ENCODE measurements around the gene ZDHHC14. TPM values are rescaled to one million over a fixed set of nuclear protein-coding genes. Genes with fewer than 3 reads are reported as not detected.
"Not testable (repeated sequence)": the region's sequence is repeated elsewhere in the genome, so short reads cannot be mapped to it uniquely, and the experiment has no call there.

ZDHHC14 gene
- total RNA-seq, 1 donor from 2014 or later, result 5.1 TPM

GRCh38 chr6:157699777-157700636 is 319.0 kb downstream of the ZDHHC14 start:
- no peak for DNase-seq
- H3K4me3 Mint-ChIP-seq (ENCODE audit: unreplicated experiment), result no peak overlapping the region
- H3K4me1 Mint-ChIP-seq (ENCODE audit: low read depth, unreplicated experiment), result peaks cover 2% of the 10 kb centered on the region
- no peak overlapping the region for H3K27ac Mint-ChIP-seq (ENCODE audit: unreplicated experiment)
- H3K27me3 Mint-ChIP-seq (ENCODE audit: unreplicated experiment), result peaks cover 4% of the 10 kb centered on the region
- H3K9me3 Mint-ChIP-seq (ENCODE audit: unreplicated experiment), result peaks cover 4% of the 10 kb centered on the region
- H3K36me3 Mint-ChIP-seq (ENCODE audit: unreplicated experiment), result peaks cover 20% of the 10 kb centered on the region
- TF ChIP-seq CTCF (IDR thresholded peaks at IDR 0.05; ENCODE audit: partially characterized antibody, unreplicated experiment), result no peak

GRCh38 chr6:157706351-157706750 is 325.4 kb downstream of the ZDHHC14 start:
- not testable (repeated sequence) for H3K4me3 Mint-ChIP-seq (ENCODE audit: unreplicated experiment); H3K27ac Mint-ChIP-seq (ENCODE audit: unreplicated experiment); H3K4me1 Mint-ChIP-seq (ENCODE audit: low read depth, unreplicated experiment); H3K27me3 Mint-ChIP-seq (ENCODE audit: unreplicated experiment); DNase-seq; H3K9me3 Mint-ChIP-seq (ENCODE audit: unreplicated experiment)
- H3K36me3 Mint-ChIP-seq (ENCODE audit: unreplicated experiment), result peaks cover 28% of the 10 kb centered on the region

- Mint-ChIP-seq H3K27ac (ENCODE audit: unreplicated experiment) (no peak overlapping the region), H3K27me3 (ENCODE audit: unreplicated experiment) (no peaks in the 10 kb centered on the region), H3K4me1 (ENCODE audit: low read depth, unreplicated experiment) (no peaks in the 10 kb centered on the region), H3K36me3 (ENCODE audit: unreplicated experiment) (peaks cover 28% of the 10 kb centered on the region), H3K9me3 (ENCODE audit: unreplicated experiment) (peaks cover 2% of the 10 kb centered on the region), H3K4me3 (ENCODE audit: unreplicated experiment) (no peak overlapping the region)
- TF ChIP-seq CTCF (IDR thresholded peaks at IDR 0.05; ENCODE audit: partially characterized antibody, unreplicated experiment), result no peak
- DNase-seq, result no peak
Observed at GRCh38 chr6:157706883-157707282, 325.9 kb downstream of the ZDHHC14 start.

- Mint-ChIP-seq H3K9me3 (ENCODE audit: unreplicated experiment) (peaks cover 2% of the 10 kb centered on the region), H3K4me1 (ENCODE audit: low read depth, unreplicated experiment) (no peaks in the 10 kb centered on the region), H3K36me3 (ENCODE audit: unreplicated experiment) (peaks cover 28% of the 10 kb centered on the region), H3K27ac (ENCODE audit: unreplicated experiment) (no peak overlapping the region), H3K4me3 (ENCODE audit: unreplicated experiment) (no peak overlapping the region), H3K27me3 (ENCODE audit: unreplicated experiment) (no peaks in the 10 kb centered on the region)
- no peak for TF ChIP-seq CTCF (IDR thresholded peaks at IDR 0.05; ENCODE audit: partially characterized antibody, unreplicated experiment)
- no peak for DNase-seq
Observed at GRCh38 chr6:157707576-157707975, 326.6 kb downstream of the ZDHHC14 start.

GRCh38 chr6:157708239-157708638 is 327.2 kb downstream of the ZDHHC14 start:
- H3K27ac Mint-ChIP-seq (ENCODE audit: unreplicated experiment), result no peak overlapping the region
- H3K4me1 Mint-ChIP-seq (ENCODE audit: low read depth, unreplicated experiment), result no peaks in the 10 kb centered on the region
- H3K36me3 Mint-ChIP-seq (ENCODE audit: unreplicated experiment), result peaks cover 24% of the 10 kb centered on the region
- TF ChIP-seq CTCF (IDR thresholded peaks at IDR 0.05; ENCODE audit: partially characterized antibody, unreplicated experiment), result no peak
- H3K27me3 Mint-ChIP-seq (ENCODE audit: unreplicated experiment), result no peaks in the 10 kb centered on the region
- no peak for DNase-seq
- H3K9me3 Mint-ChIP-seq (ENCODE audit: unreplicated experiment), result no peaks in the 10 kb centered on the region
- no peak overlapping the region for H3K4me3 Mint-ChIP-seq (ENCODE audit: unreplicated experiment)

Data from glutamatergic neuron (in vitro differentiated cells).